ENCODE results near the gene PI4KA.
A peak's percentile ranks its signal among the peaks of the same experiment; 100 is the strongest.

The PI4KA gene

GRCh38 chr22:20814221-20814808 lies 44.3 kb downstream of the PI4KA start:
- DNase-seq: no peak

GRCh38 chr22:20813056-20813455 lies 45.6 kb downstream of the PI4KA start:
- DNase-seq: no peak

GRCh38 chr22:20811971-20812660 lies 46.5 kb downstream of the PI4KA start:
- DNase-seq: no peak

- DNase-seq: no peak
Measured at GRCh38 chr22:20811171-20811570, 47.4 kb downstream of the PI4KA start.

- no peak for DNase-seq
Measured at GRCh38 chr22:20810645-20811044, 48.0 kb downstream of the PI4KA start.

GRCh38 chr22:20809538-20810185 lies 48.9 kb downstream of the PI4KA start:
- no peak for DNase-seq

- no peak for DNase-seq
Measured at GRCh38 chr22:20808844-20809243, 49.8 kb downstream of the PI4KA start.

- no peak for DNase-seq
Measured at GRCh38 chr22:20807315-20807752, 51.3 kb downstream of the PI4KA start.

- DNase-seq: no peak
Measured at GRCh38 chr22:20805972-20806471, 52.6 kb downstream of the PI4KA start.

GRCh38 chr22:20804650-20805049 lies 54.0 kb downstream of the PI4KA start:
- no peak for DNase-seq

- DNase-seq: peak in 1 of 2 donors; percentile 12
Measured at GRCh38 chr22:20803696-20804324, 54.8 kb downstream of the PI4KA start.

GRCh38 chr22:20802922-20803553 lies 55.6 kb downstream of the PI4KA start:
- DNase-seq: no peak

GRCh38 chr22:20802452-20802851 lies 56.2 kb downstream of the PI4KA start:
- no peak for DNase-seq

- no peak for DNase-seq
Measured at GRCh38 chr22:20799449-20799848, 59.2 kb downstream of the PI4KA start.

- no peak for DNase-seq
Measured at GRCh38 chr22:20798974-20799373, 59.6 kb downstream of the PI4KA start.

- no peak for DNase-seq
Measured at GRCh38 chr22:20798218-20798617, 60.4 kb downstream of the PI4KA start.

- no peak for DNase-seq
Measured at GRCh38 chr22:20796731-20797130, 61.9 kb downstream of the PI4KA start.

GRCh38 chr22:20794650-20795413 lies 63.8 kb downstream of the PI4KA start:
- DNase-seq: no peak

GRCh38 chr22:20793748-20794649 lies 64.6 kb downstream of the PI4KA start:
- DNase-seq: no peak

- no peak for DNase-seq
Measured at GRCh38 chr22:20792966-20793728, 65.5 kb downstream of the PI4KA start.

Data from inflammatory macrophage (primary cell).